Measurements from ENCODE around the gene ARMC8. TPM values are rescaled to one million over a fixed set of nuclear protein-coding genes. Genes with fewer than 3 reads are reported as not detected.

ARMC8 gene
- total RNA-seq, 1 experiment from 2014 or later = 63.6 TPM

DNA sequence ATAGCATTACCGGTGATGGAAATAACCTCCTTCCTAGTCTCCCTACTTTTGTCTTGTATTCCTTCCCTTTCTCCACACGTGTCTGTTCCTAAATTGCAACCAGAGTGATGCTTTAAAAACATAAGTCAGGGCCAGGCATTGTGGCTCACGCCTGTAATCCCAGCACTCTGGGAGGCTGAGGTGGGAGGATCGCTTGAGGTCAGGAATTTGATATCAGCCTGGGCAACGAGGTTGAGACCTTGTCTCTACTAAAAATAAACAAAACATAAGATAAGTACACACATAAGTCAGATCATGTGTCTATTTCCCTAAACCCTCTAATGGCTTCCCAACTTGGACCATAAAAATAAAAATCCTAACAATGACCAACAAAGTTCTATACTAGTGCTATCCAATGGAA, 18.4 kb downstream of the ARMC8 start:
- H3K27me3 Mint-ChIP-seq (ENCODE audit: low read depth) = no peaks in the 10 kb centered on the region
- Histone ChIP-seq H3K4ac (ENCODE audit: low read depth, low read length) (no peak overlapping the region), H3K27ac (ENCODE audit: insufficient read length, low read depth, low read length) (no peak overlapping the region), H2AFZ (ENCODE audit: low read length) (no peak overlapping the region), H4K91ac (ENCODE audit: insufficient read length, low read depth, low read length) (no peak overlapping the region), H3K56ac (ENCODE audit: insufficient read length, low read depth, low read length) (no peak overlapping the region), H3K4me2 (ENCODE audit: insufficient read depth, insufficient read length, low read length) (no peak overlapping the region), H3T11ph (ENCODE audit: low read length) (no peak overlapping the region), H3K23me2 (ENCODE audit: insufficient read length, low read depth, low read length, poor library complexity, severe bottlenecking) (no peaks in the 10 kb centered on the region), H2BK120ac (ENCODE audit: low read depth, low read length, poor library complexity, severe bottlenecking) (no peak overlapping the region), H2BK5ac (ENCODE audit: insufficient read length, low read length) (no peak overlapping the region), H4K5ac (ENCODE audit: insufficient read length, low read depth, low read length) (no peak overlapping the region), H4K8ac (replicated peaks; ENCODE audit: insufficient read length, low read depth, low read length) (no peak overlapping the region), H2AK5ac (ENCODE audit: insufficient read length, low read length) (no peak overlapping the region), H3K79me1 (ENCODE audit: insufficient read depth, low read depth, low read length, poor library complexity, severe bottlenecking) (peaks cover 3% of the 10 kb centered on the region), H3K9me3 (ENCODE audit: control insufficient read depth, low read depth, low read length) (no peaks in the 10 kb centered on the region), H3K9ac (ENCODE audit: extremely low read depth, insufficient read length, low read length) (no peak overlapping the region), H2BK15ac (ENCODE audit: low read depth, low read length) (no peak overlapping the region), H3K18ac (ENCODE audit: insufficient read length, low read depth, low read length) (no peak overlapping the region), H3K4me1 (ENCODE audit: insufficient read depth, low read length) (no peaks in the 10 kb centered on the region; the same call in 1 of the 2 replicates), H2BK20ac (ENCODE audit: low read depth, low read length, poor library complexity, severe bottlenecking) (no peak overlapping the region), H3K27me3 (ENCODE audit: insufficient read depth, low read length) (no peaks in the 10 kb centered on the region), H4K20me1 (ENCODE audit: control insufficient read depth, insufficient read depth, insufficient read length) (no peaks in the 10 kb centered on the region), H3K14ac (ENCODE audit: insufficient read depth, low read length) (no peak overlapping the region), H3K79me2 (ENCODE audit: insufficient read depth, low read length) (peaks cover 13% of the 10 kb centered on the region; the same call in 1 of the 2 replicates), H2BK12ac (ENCODE audit: insufficient read length, low read depth, low read length) (no peak overlapping the region), H3K23ac (ENCODE audit: insufficient read length, low read depth, low read length) (no peak overlapping the region)
- TF ChIP-seq, protein P1, sequence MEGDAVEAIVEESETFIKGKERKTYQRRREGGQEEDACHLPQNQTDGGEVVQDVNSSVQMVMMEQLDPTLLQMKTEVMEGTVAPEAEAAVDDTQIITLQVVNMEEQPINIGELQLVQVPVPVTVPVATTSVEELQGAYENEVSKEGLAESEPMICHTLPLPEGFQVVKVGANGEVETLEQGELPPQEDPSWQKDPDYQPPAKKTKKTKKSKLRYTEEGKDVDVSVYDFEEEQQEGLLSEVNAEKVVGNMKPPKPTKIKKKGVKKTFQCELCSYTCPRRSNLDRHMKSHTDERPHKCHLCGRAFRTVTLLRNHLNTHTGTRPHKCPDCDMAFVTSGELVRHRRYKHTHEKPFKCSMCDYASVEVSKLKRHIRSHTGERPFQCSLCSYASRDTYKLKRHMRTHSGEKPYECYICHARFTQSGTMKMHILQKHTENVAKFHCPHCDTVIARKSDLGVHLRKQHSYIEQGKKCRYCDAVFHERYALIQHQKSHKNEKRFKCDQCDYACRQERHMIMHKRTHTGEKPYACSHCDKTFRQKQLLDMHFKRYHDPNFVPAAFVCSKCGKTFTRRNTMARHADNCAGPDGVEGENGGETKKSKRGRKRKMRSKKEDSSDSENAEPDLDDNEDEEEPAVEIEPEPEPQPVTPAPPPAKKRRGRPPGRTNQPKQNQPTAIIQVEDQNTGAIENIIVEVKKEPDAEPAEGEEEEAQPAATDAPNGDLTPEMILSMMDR (conservative IDR thresholded peaks at IDR 0.05) = no peak
- H3K27ac Mint-ChIP-seq = no peak overlapping the region
- H3K4me1 Mint-ChIP-seq = peaks cover 35 to 36% of the 10 kb centered on the region in 2 experiments
- no CpG with 5 or more reads among the region's 5 CpGs for WGBS (ENCODE audit: extremely low coverage, insufficient read length, low lambda C conversion rate)
- no peak for DNase-seq
- no peaks in the 10 kb centered on the region; a peak in 1 of 5 replicates for H3K9me3 Mint-ChIP-seq
- peaks cover 5 to 13% (median 10%) of the 10 kb centered on the region in 3 experiments for H3K36me3 Mint-ChIP-seq (ENCODE audit: insufficient read depth in 1 of 3, low read depth in 3 of 3)
- H3K4me3 Mint-ChIP-seq = no peak overlapping the region

Data from H9 (cell line).